ENCODE results near the gene ANKRD11. TPM values are rescaled to one million over a fixed set of nuclear protein-coding genes. Genes with fewer than 3 reads are reported as not detected.

The ANKRD11 gene
- total RNA-seq, 1 donor from 2014 or later, result 37.1 TPM

GRCh38 chr16:89289428-89290395 is 200.6 kb downstream of the ANKRD11 start:
- peak; percentile 75 for DNase-seq (ENCODE audit: low read depth)

GRCh38 chr16:89288966-89289365 is 201.4 kb downstream of the ANKRD11 start:
- no peak for DNase-seq (ENCODE audit: low read depth)

- no peak for DNase-seq (ENCODE audit: low read depth)
These were observed 201.8 kb downstream of the ANKRD11 start for GRCh38 chr16:89288577-89288844.

- DNase-seq (ENCODE audit: low read depth), result no peak
These were observed 202.4 kb downstream of the ANKRD11 start for GRCh38 chr16:89287777-89288576.

- no peak for DNase-seq (ENCODE audit: low read depth)
These were observed 204.3 kb downstream of the ANKRD11 start for GRCh38 chr16:89286096-89286495.

- no peak for DNase-seq (ENCODE audit: low read depth)
These were observed 205.0 kb downstream of the ANKRD11 start for GRCh38 chr16:89285381-89285780.

GRCh38 chr16:89283449-89283848 is 206.9 kb downstream of the ANKRD11 start:
- DNase-seq (ENCODE audit: low read depth), result no peak

GRCh38 chr16:89282523-89282922 is 207.8 kb downstream of the ANKRD11 start:
- no peak for DNase-seq (ENCODE audit: low read depth)

- no peak for DNase-seq (ENCODE audit: low read depth)
These were observed 208.5 kb downstream of the ANKRD11 start for GRCh38 chr16:89281829-89282228.

- DNase-seq (ENCODE audit: low read depth), result no peak
These were observed 209.2 kb downstream of the ANKRD11 start for GRCh38 chr16:89281189-89281577.

- DNase-seq (ENCODE audit: low read depth), result no peak
These were observed 209.7 kb downstream of the ANKRD11 start for GRCh38 chr16:89280546-89281188.

- DNase-seq (ENCODE audit: low read depth), result no peak
These were observed 210.5 kb downstream of the ANKRD11 start for GRCh38 chr16:89279666-89280481.

- no peak for DNase-seq (ENCODE audit: low read depth)
These were observed 211.7 kb downstream of the ANKRD11 start for GRCh38 chr16:89278441-89279240.

- DNase-seq (ENCODE audit: low read depth), result no peak
These were observed 212.6 kb downstream of the ANKRD11 start for GRCh38 chr16:89277641-89278341.

- no peak for DNase-seq (ENCODE audit: low read depth)
These were observed 213.3 kb downstream of the ANKRD11 start for GRCh38 chr16:89277049-89277448.

GRCh38 chr16:89275837-89276720 is 214.3 kb downstream of the ANKRD11 start:
- DNase-seq (ENCODE audit: low read depth), result no peak

GRCh38 chr16:89275284-89275584 is 215.1 kb downstream of the ANKRD11 start:
- no peak for DNase-seq (ENCODE audit: low read depth)

GRCh38 chr16:89274561-89275283 is 215.6 kb downstream of the ANKRD11 start:
- no peak for DNase-seq (ENCODE audit: low read depth)
